Heart left ventricle (tissue), 16 donors: Measurements from ENCODE around the gene CNTLN. TPM values are rescaled to one million over a fixed set of nuclear protein-coding genes. Genes with fewer than 3 reads are reported as not detected.

ENCODE experiments used
- ATAC-seq, 4 donors: fragments of 200-7000 bp; cut with Tn5 transposase; one replicate each; pipeline ENCODE4 v1.9.1; 2020 to 2022; ENCODE audit warnings: moderate library complexity in 4 of 4, mild to moderate bottlenecking in 3 of 4, moderate number of reproducible peaks in 1 of 4
- DNase-seq, 5 donors: peaks; one replicate each; pipeline ENCODE4 v3.0.0-alpha.2; 2020
- H3K27ac ChIP-seq, 12 donors: fragments of 200-600 bp; sonication (generic) in 4 of 12; one replicate each; pipeline versions ENCODE4 v1.5.0 to v1.8.0; 2016 to 2022; ENCODE audit warnings: mild to moderate bottlenecking in 2 of 12
- H3K27me3 ChIP-seq, 9 donors: fragments of 200-600 bp; sonication (generic) in 2 of 9; one replicate each; pipeline versions ENCODE4 v1.5.1 to v1.8.0; 2016 to 2022; ENCODE audit warnings: mild to moderate bottlenecking in 3 of 9
- H3K36me3 ChIP-seq, 9 donors: fragments of 200-600 bp; sonication (generic) in 2 of 9; one replicate each; pipeline versions ENCODE4 v1.5.0 to v1.8.0; 2018 to 2022; ENCODE audit warnings: mild to moderate bottlenecking in 2 of 9
- H3K4me1 ChIP-seq, 12 donors: fragments of 200-600 bp; sonication (generic) in 4 of 12; one replicate each; pipeline versions ENCODE4 v1.5.0 to v1.8.0; 2016 to 2022; ENCODE audit warnings: mild to moderate bottlenecking in 3 of 12
- H3K4me3 ChIP-seq, 12 donors: fragments of 200-600 bp; sonication (generic) in 4 of 12; one replicate each; pipeline versions ENCODE4 v1.5.0 to v1.8.0; 2017 to 2022; ENCODE audit warnings: mild to moderate bottlenecking in 9 of 12, moderate library complexity in 4 of 12
- H3K9me3 ChIP-seq, 12 donors: fragments of 200-600 bp; sonication (generic) in 4 of 12; one replicate each; pipeline versions ENCODE4 v1.5.0 to v1.8.0; 2016 to 2022; ENCODE audit warnings: mild to moderate bottlenecking in 1 of 12
- CTCF ChIP-seq, 12 donors: fragments of 200-600 bp; sonication (generic) in 4 of 12; IDR thresholded peaks; one replicate each; pipeline versions ENCODE4 v1.5.0 to v1.8.0; 2018 to 2022; ENCODE audit warnings: antibody characterized with exemption in 12 of 12, mild to moderate bottlenecking in 5 of 12
- POLR2A ChIP-seq, 2 donors: fragments of 450-650 bp; IDR thresholded peaks; one replicate each; pipeline ENCODE4 v1.6.1; 2017; ENCODE audit warnings: antibody characterized with exemption in 2 of 2, mild to moderate bottlenecking in 2 of 2, moderate library complexity in 2 of 2
- WGBS, 4 donors: extraction: QIAGEN DNeasy Blood & Tissue Kit in 2 of 4; methylation state at CpG; one replicate each; pipeline versions ENCODE4 v1.1.5 to v1.1.7; 2013 to 2018; 5-methylcytosine and 5-hydroxymethylcytosine counted together
- intact Hi-C, 10 donors: fragments of 100-400 bp; cut with DNase I; formaldehyde crosslinking; loops; one replicate each; pipeline versions ENCODE4 v1.11.1 to v1.14.2; 2022
- polyA plus RNA-seq, 2 donors: library from polyadenylated mRNA; stranded (reverse); fragments of 200-250 nt; gene quantifications; one replicate each; pipeline ENCODE4 v1.2.3, GENCODE V29; 2013
- total RNA-seq, 9 donors: library from RNA; depleted of rRNA in 2 of 9; stranded (reverse); fragments of >200 nt in 2 of 9; fragmentation: NEBNext Ultra II Directional in 3 of 9; extraction: Animal tissue kit (Norgen Biotek cat#: 25700) in 3 of 9; gene quantifications; one replicate each; pipeline versions ENCODE4 v1.1.0 to v1.2.4, GENCODE V29; 2016 to 2023
- donor health status: ischemic (EF 13 %, LVEDD 7.1; RV severe dilation, severe dysfunction).
- donor health status: healthy with polysubstance abuse.
- donor health status: DM: no; HTN: yes; CAD: no.
- donor health status: DM: no; HTN: no; CAD: no.
- donor health status: ischemic (EF 25% LVEDD 6.9; RV normal size, moderate dysfunction).
- donor health status: ischemic (EF 25% LVEDD 5.7; RV mildly dilated, moderate dysfunction).
- donor health status: healthy.
- donor health status: DM: yes; HTN: yes; CAD: no.
- donor health status: ischemic (EF 35%, LVEDD 5.7; RV mildly dilated, moderate dysfunction).
- donor health status: nonischemic (EF 11% LVEDD 7.7; RV severe dilation, severe dysfunction).
- donor health status: DM: yes; HTN: yes; CAD: no.
- donor health status: PGD.
- donor health status: ischemic (EF 29% LVEDD 5.4; RV normal size, mild dysfunction).
- donor health status: nonischemic (EF 23%, LVEDD 6.1; RV moderate dilation, normal function).

The CNTLN gene
- total and polyA plus RNA-seq, 11 donors, result 1.3 to 6.1 (median 2.7) TPM

- H3K9me3 ChIP-seq, result no peaks in the 10 kb centered on the region
- intact Hi-C loops, result no loop called here
- H3K36me3 ChIP-seq, result peaks cover 0 to 27% (median 15%) of the 10 kb centered on the region in 9 donors
- no peak overlapping the region for H3K27ac ChIP-seq
- H3K4me1 ChIP-seq, result no peaks in the 10 kb centered on the region
- no peak overlapping the region for H3K4me3 ChIP-seq
- WGBS, 4 donors, result 92 to 96% (median 94%) methylated on average over 5 of the region's 5 CpGs
- TF ChIP-seq POLR2A (IDR thresholded peaks at IDR 0.05) (no peak), CTCF (IDR thresholded peaks at IDR 0.05) (no peak)
- no peaks in the 10 kb centered on the region for H3K27me3 ChIP-seq
- DNase-seq (no peak), ATAC-seq (no peak)
These were observed 335.4 kb downstream of the CNTLN start for GRCh38 chr9:17470036-17470813.

DNA sequence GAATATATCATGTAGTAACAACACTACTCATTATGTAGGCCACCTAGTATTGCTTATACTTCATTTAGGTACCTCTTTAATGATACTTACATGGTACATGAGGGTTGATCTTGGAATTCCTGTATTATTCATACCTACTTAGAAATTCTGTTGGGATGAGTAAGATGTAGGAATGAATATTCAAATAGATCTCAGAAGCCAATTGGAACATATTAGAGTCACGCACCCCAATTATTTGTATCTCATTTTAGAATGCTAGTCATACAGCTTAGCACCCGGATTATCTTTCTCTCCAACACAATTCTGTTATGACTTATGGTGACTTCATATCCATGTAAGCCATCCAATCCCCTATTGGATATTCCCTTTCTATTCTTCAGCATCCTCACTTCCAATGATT, 337.3 kb downstream of the CNTLN start:
- no peaks in the 10 kb centered on the region for H3K9me3 ChIP-seq
- H3K4me3 ChIP-seq, result no peak overlapping the region
- DNase-seq (no peak), ATAC-seq (no peak)
- TF ChIP-seq CTCF (IDR thresholded peaks at IDR 0.05) (no peak), POLR2A (IDR thresholded peaks at IDR 0.05) (no peak)
- intact Hi-C loops, result no loop called here
- H3K27me3 ChIP-seq, result no peaks in the 10 kb centered on the region
- WGBS, 4 donors, result 96 to 100% (median 96%) methylated on average over 2 of the region's 2 CpGs
- no peak overlapping the region for H3K27ac ChIP-seq
- H3K36me3 ChIP-seq, result peaks cover 0 to 9% (median 4%) of the 10 kb centered on the region in 9 donors
- no peaks in the 10 kb centered on the region for H3K4me1 ChIP-seq

DNA sequence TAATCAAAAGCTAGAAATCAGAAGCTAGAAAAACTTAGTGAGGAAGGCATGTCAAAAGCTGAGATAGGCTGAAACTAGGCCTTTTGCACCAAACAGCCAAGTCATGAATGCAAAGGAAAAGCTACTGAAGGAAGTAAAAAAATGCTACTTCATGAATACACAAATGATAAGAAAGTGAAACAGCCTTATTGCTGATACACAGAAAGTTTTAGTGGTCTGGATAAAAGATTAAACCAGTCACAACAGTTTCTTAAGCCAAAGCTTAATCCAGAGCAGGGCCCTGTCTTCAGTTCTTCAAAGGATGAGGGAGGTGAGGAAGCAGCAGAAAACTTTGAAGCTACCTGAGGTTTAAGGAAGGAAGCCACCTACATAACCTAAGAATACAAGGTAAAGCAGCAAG, 341.6 kb downstream of the CNTLN start:
- ATAC-seq (no peak), DNase-seq (no peak)
- Histone ChIP-seq H3K4me1 (no peaks in the 10 kb centered on the region), H3K27me3 (no peaks in the 10 kb centered on the region), H3K36me3 (no peaks in the 10 kb centered on the region), H3K9me3 (no peaks in the 10 kb centered on the region), H3K27ac (no peak overlapping the region), H3K4me3 (no peak overlapping the region)
- intact Hi-C loops, result no loop called here
- TF ChIP-seq POLR2A (IDR thresholded peaks at IDR 0.05) (no peak), CTCF (IDR thresholded peaks at IDR 0.05) (no peak)

DNA sequence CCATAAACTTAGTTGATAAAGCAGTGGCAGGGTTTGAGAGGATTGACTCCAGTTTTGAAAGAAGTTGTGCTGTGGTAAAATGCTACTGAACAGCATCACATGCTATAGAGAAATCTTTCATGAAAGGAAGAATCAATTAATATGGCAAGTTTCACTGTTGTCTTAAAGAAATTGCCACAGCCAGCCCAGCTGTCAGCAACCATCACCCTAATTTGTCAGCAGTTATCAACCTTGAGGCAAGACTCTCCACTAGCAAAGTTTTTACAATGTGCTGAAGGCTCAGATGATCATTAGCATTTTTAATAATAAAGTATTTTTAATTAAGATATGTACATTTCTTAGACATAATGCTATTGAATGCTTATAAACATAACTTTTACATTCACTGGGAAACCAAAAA, 343.0 kb downstream of the CNTLN start:
- no peaks in the 10 kb centered on the region for H3K9me3 ChIP-seq
- no peak for ATAC-seq
- no peak overlapping the region for H3K27ac ChIP-seq
- intact Hi-C loops, result no loop called here
- H3K4me1 ChIP-seq, result no peaks in the 10 kb centered on the region
- no peak overlapping the region for H3K4me3 ChIP-seq
- TF ChIP-seq CTCF (IDR thresholded peaks at IDR 0.05), result no peak
- no peak for TF ChIP-seq POLR2A (IDR thresholded peaks at IDR 0.05)
- no peaks in the 10 kb centered on the region for H3K27me3 ChIP-seq
- no peak for DNase-seq
- no peaks in the 10 kb centered on the region for H3K36me3 ChIP-seq
